A549 (cell line): Measurements from ENCODE around the gene SLC2A1.

ENCODE experiments used
- BHLHE40 ChIP-seq: IDR thresholded peaks from 2 replicates; pipeline ENCODE4 v1.6.1; 2012; ENCODE audit warnings: low read depth, low read length, inconsistent platforms
- GATA3 ChIP-seq: IDR thresholded peaks from 2 replicates; pipeline ENCODE4 v1.6.1; 2012; ENCODE audit warnings: borderline replicate concordance
- POLR2AphosphoS2 ChIP-seq: conservative IDR thresholded peaks from 2 replicates; pipeline ENCODE4 v1.6.1; 2012; ENCODE audit warnings: low read length, improper control_type of control experiment, inconsistent platforms
- SREBF2 ChIP-seq: fragments of 450-650 bp; IDR thresholded peaks from 2 replicates; pipeline ENCODE4 v1.6.1; 2014; ENCODE audit warnings: mild to moderate bottlenecking, moderate library complexity
- TF ChIP-seq, protein P1 (sequence below): fragments of >200 bp; sonication (Bioruptor Twin); formaldehyde crosslinking; IDR thresholded peaks from 3 replicates; pipeline ENCODE4 v1.5.1; 2016
- TF ChIP-seq, protein P2 (sequence below): fragments of 450-650 bp; IDR thresholded peaks from 2 replicates; pipeline ENCODE4 v1.6.1; 2014; ENCODE audit warnings: antibody characterized with exemption

DNA sequence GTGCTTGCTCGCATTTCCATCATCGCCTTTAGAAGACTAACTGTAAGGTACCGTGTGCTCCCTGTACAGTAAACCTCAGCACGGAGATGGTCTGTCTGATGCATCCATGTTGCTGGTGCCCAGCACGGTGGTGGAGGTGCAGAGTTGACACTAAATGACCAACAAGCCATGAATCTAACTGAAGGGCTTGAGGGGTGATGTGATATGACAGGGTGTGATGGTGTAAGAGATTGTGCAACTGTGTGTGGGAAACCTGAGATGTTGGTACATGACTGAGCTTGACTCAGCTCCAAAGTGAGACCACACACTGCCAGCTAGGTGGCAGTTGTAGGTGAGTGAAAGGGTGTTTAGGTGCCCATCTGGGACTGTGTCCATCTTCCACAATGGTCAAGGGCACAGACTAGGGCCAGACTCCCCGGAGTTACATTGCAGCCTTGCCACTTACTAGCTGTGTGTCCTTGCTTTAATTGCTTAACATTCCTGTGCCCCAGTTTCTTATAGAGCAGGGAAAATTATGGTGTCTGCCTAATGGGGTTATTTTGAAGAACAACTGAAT is 21.4 kb downstream of the SLC2A1 start:
- TF ChIP-seq, protein P1, sequence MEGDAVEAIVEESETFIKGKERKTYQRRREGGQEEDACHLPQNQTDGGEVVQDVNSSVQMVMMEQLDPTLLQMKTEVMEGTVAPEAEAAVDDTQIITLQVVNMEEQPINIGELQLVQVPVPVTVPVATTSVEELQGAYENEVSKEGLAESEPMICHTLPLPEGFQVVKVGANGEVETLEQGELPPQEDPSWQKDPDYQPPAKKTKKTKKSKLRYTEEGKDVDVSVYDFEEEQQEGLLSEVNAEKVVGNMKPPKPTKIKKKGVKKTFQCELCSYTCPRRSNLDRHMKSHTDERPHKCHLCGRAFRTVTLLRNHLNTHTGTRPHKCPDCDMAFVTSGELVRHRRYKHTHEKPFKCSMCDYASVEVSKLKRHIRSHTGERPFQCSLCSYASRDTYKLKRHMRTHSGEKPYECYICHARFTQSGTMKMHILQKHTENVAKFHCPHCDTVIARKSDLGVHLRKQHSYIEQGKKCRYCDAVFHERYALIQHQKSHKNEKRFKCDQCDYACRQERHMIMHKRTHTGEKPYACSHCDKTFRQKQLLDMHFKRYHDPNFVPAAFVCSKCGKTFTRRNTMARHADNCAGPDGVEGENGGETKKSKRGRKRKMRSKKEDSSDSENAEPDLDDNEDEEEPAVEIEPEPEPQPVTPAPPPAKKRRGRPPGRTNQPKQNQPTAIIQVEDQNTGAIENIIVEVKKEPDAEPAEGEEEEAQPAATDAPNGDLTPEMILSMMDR, result no peak
- TF ChIP-seq SREBF2 (no peak), POLR2AphosphoS2 (no peak; the same call in 1 of the 2 replicates), GATA3 (peak; percentile 78), BHLHE40 (no peak)
- TF ChIP-seq, protein P2, sequence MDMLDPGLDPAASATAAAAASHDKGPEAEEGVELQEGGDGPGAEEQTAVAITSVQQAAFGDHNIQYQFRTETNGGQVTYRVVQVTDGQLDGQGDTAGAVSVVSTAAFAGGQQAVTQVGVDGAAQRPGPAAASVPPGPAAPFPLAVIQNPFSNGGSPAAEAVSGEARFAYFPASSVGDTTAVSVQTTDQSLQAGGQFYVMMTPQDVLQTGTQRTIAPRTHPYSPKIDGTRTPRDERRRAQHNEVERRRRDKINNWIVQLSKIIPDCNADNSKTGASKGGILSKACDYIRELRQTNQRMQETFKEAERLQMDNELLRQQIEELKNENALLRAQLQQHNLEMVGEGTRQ, result no peak
